PC-3 (cell line): ENCODE data around the gene TTC39A.

ENCODE experiments used
- CTCF ChIP-seq: fragments of 300-600 bp; sonication (generic); conservative IDR thresholded peaks from 2 replicates; pipeline ENCODE4 v1.5.1; 2017; ENCODE audit warnings: antibody characterized with exemption, low read depth, mild to moderate bottlenecking, low read length
- EZH2phosphoT487 ChIP-seq: fragments of 300-600 bp; sonication (generic); IDR thresholded peaks from 2 replicates; pipeline ENCODE4 v1.6.1; 2018; ENCODE audit warnings: mild to moderate bottlenecking, antibody characterized with exemption, low read length, borderline replicate concordance

- TF ChIP-seq CTCF (no peak), EZH2phosphoT487 (no peak)
Observed at GRCh38 chr1:51313961-51314777, 16.2 kb downstream of the TTC39A start.
